ENCODE data around the gene HIPK3. TPM values are rescaled to one million over a fixed set of nuclear protein-coding genes. Genes with fewer than 3 reads are reported as not detected.
A peak's percentile ranks its signal among the peaks of the same experiment; 100 is the strongest.

The HIPK3 gene
- total and polyA plus RNA-seq, 4 donors: 17.9 to 189 (median 71.5) TPM

DNA sequence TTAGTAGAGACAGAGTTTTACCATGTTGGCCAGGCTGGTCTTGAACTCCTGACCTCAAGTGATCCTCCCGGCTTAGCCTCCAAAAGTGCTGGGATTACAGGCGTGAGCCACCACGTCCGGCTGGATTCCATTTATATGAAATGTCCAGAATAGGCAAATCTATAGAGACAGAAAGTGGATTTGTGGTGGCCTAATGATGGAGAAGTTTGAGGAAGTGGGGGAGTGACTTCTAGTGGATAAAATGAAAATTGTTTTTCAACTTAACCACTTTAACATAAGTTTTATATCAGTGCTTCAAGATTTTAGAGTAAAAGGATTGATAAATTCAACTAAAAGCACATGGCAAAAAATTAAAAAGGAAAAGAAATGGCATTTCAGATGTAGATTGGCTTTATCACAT, 66.2 kb downstream of the HIPK3 start:
- WGBS, 2 donors: 88 to 92% methylated on average over 4 of the region's 4 CpGs
- Histone ChIP-seq H3K27ac (ENCODE audit: low read depth in 1 of 2, low read length in 1 of 2) (no peak overlapping the region), H3K4me1 (ENCODE audit: control insufficient read depth in 5 of 5, insufficient read depth in 5 of 5, low read length in 5 of 5) (peaks cover 3 to 24% (median 13%) of the 10 kb centered on the region in 5 donors)

DNA sequence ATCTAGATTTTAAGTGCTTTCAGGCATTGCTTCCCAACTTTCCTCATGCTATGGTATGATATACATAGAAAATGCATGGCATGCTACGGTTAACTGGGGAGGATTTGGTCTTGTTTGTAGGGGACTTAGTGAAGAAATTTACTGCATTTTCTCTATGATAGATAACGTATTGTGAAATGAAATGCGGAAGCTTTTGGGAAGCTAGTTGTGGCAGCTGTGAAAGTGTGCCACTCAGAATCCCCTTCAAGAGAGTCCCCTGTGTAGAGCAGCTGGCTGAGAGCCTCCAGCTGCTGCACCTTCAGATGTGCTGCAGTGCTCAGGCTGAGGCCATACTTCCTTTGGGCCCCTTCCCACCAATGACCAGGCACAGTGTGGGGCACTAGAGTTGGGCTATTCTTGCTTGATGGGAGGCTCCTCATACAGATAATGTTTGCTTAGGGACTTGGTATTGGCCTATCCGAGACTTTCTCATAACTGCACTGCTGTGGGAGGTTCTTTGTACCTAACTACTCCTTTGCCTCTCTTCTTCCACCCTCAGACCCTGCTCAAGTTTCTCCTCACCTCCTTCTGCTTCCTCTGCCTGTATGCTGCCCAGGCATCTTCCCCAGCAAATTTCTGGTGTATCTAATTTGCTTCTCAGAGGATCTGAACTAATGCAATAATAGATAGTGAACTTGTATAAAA, 67.3 kb downstream of the HIPK3 start:
- Histone ChIP-seq H3K9me3 (ENCODE audit: control insufficient read depth in 4 of 4, insufficient read depth in 3 of 4, low read length in 3 of 4) (no peaks in the 10 kb centered on the region), H3K27ac (ENCODE audit: low read depth in 1 of 2, low read length in 1 of 2) (no peak overlapping the region), H3K27me3 (ENCODE audit: control insufficient read depth in 3 of 3, insufficient read depth in 3 of 3, low read length in 2 of 3) (no peaks in the 10 kb centered on the region), H3K4me1 (ENCODE audit: control insufficient read depth in 5 of 5, insufficient read depth in 5 of 5, low read length in 5 of 5) (peaks cover 3 to 20% (median 13%) of the 10 kb centered on the region in 5 donors), H3K9ac (ENCODE audit: insufficient read depth in 1 of 2, low read length in 2 of 2) (no peak overlapping the region), H3K4me3 (no peak overlapping the region), H3K36me3 (ENCODE audit: control insufficient read depth in 4 of 4, insufficient read depth in 4 of 4, low read length in 4 of 4) (no peaks in the 10 kb centered on the region)
- peak; percentile 50 to 69 (median 66) for DNase-seq
- WGBS, 2 donors: 27 to 56% methylated on average over 4 of the region's 4 CpGs
- TF ChIP-seq, protein P1, sequence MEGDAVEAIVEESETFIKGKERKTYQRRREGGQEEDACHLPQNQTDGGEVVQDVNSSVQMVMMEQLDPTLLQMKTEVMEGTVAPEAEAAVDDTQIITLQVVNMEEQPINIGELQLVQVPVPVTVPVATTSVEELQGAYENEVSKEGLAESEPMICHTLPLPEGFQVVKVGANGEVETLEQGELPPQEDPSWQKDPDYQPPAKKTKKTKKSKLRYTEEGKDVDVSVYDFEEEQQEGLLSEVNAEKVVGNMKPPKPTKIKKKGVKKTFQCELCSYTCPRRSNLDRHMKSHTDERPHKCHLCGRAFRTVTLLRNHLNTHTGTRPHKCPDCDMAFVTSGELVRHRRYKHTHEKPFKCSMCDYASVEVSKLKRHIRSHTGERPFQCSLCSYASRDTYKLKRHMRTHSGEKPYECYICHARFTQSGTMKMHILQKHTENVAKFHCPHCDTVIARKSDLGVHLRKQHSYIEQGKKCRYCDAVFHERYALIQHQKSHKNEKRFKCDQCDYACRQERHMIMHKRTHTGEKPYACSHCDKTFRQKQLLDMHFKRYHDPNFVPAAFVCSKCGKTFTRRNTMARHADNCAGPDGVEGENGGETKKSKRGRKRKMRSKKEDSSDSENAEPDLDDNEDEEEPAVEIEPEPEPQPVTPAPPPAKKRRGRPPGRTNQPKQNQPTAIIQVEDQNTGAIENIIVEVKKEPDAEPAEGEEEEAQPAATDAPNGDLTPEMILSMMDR (IDR thresholded peaks at IDR 0.05; ENCODE audit: control extremely low read depth, extremely low read depth): no peak
- ATAC-seq (ENCODE audit: insufficient read depth, low FRiP score): no peak

More for the DNA sequence above, 66.2 kb downstream of the HIPK3 start:
- H3K9me3 ChIP-seq (ENCODE audit: control insufficient read depth in 4 of 4, insufficient read depth in 3 of 4, low read length in 3 of 4): no peaks in the 10 kb centered on the region
- TF ChIP-seq, protein P1 (IDR thresholded peaks at IDR 0.05; ENCODE audit: control extremely low read depth, extremely low read depth): no peak
- H3K27me3 ChIP-seq (ENCODE audit: control insufficient read depth in 3 of 3, insufficient read depth in 3 of 3, low read length in 2 of 3): no peaks in the 10 kb centered on the region
- no peak overlapping the region for H3K4me3 ChIP-seq
- no peaks in the 10 kb centered on the region for H3K36me3 ChIP-seq (ENCODE audit: control insufficient read depth in 4 of 4, insufficient read depth in 4 of 4, low read length in 4 of 4)
- H3K9ac ChIP-seq (ENCODE audit: insufficient read depth in 1 of 2, low read length in 2 of 2): no peak overlapping the region
- DNase-seq (no peak), ATAC-seq (ENCODE audit: insufficient read depth, low FRiP score) (no peak)

DNA sequence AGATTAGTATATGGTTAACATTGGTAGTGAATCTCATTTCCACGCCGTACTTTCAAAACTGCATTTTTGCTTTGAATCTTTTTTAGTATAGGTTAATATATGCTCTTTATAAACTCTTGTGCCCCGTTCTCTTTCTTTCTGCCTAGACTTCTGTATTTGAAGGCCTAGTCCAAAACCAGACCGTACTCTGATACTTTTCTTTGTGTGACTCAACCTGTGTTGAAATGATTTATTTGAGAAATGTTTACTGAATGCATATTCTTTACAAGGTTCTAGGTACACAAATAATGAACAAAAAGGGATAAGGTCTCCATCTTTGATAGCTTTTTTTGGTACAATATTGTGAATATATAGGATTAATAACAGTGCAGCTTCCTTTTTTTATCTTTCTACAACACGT, 68.3 kb downstream of the HIPK3 start:
- no peaks in the 10 kb centered on the region for H3K36me3 ChIP-seq (ENCODE audit: control insufficient read depth in 4 of 4, insufficient read depth in 4 of 4, low read length in 4 of 4)
- H3K27me3 ChIP-seq (ENCODE audit: control insufficient read depth in 3 of 3, insufficient read depth in 3 of 3, low read length in 2 of 3): no peaks in the 10 kb centered on the region
- ATAC-seq (ENCODE audit: insufficient read depth, low FRiP score) (no peak), DNase-seq (no peak)
- H3K9ac ChIP-seq (ENCODE audit: insufficient read depth in 1 of 2, low read length in 2 of 2): no peak overlapping the region
- peaks cover 3 to 13% (median 12%) of the 10 kb centered on the region in 5 donors for H3K4me1 ChIP-seq (ENCODE audit: control insufficient read depth in 5 of 5, insufficient read depth in 5 of 5, low read length in 5 of 5)
- TF ChIP-seq, protein P1 (IDR thresholded peaks at IDR 0.05; ENCODE audit: control extremely low read depth, extremely low read depth): no peak
- no peak overlapping the region for H3K27ac ChIP-seq (ENCODE audit: low read depth in 1 of 2, low read length in 1 of 2)
- WGBS, 2 donors: 76 to 82% methylated on average over 5 of the region's 5 CpGs
- H3K4me3 ChIP-seq: no peak overlapping the region
- H3K9me3 ChIP-seq (ENCODE audit: control insufficient read depth in 4 of 4, insufficient read depth in 3 of 4, low read length in 3 of 4): no peaks in the 10 kb centered on the region

All from lung (tissue), 12 donors.